Tibial artery (tissue), 4 donors: ENCODE data around the gene C1QTNF7.

ENCODE experiments used
- DNase-seq, 2 donors: peaks; one replicate each; pipeline ENCODE4 v3.0.0-alpha.2; 2019
- H3K27ac ChIP-seq, 2 donors: fragments of 200-600 bp; sonication (generic) in 1 of 2; 1 replicate in 1 of 2; 2 replicates in 1 of 2; pipeline ENCODE4 v1.5.1; 2018 to 2019; ENCODE audit warnings: mild to moderate bottlenecking in 1 of 2
- H3K27me3 ChIP-seq, 2 donors: fragments of 200-600 bp; sonication (generic) in 1 of 2; one replicate each; pipeline versions ENCODE4 v1.5.1 to v1.6.0; 2016 to 2019
- H3K36me3 ChIP-seq, 3 donors: fragments of 200-600 bp; sonication (generic) in 2 of 3; one replicate each; pipeline ENCODE4 v1.5.1; 2016 to 2019; ENCODE audit warnings: mild to moderate bottlenecking in 2 of 3
- H3K4me1 ChIP-seq, 4 donors: fragments of 200-600 bp; sonication (generic) in 2 of 4; 1 replicate in 3 of 4; 2 replicates in 1 of 4; pipeline ENCODE4 v1.5.1; 2016 to 2019
- H3K4me3 ChIP-seq, 2 donors: fragments of 200-600 bp; sonication (generic) in 1 of 2; 1 replicate in 1 of 2; 2 replicates in 1 of 2; pipeline ENCODE4 v1.5.1; 2018 to 2019; ENCODE audit warnings: mild to moderate bottlenecking in 2 of 2
- H3K9me3 ChIP-seq, 3 donors: fragments of 200-600 bp; sonication (generic) in 1 of 3; one replicate each; pipeline ENCODE4 v1.5.1; 2016 to 2019
- intact Hi-C: fragments of 100-400 bp; cut with DNase I; formaldehyde crosslinking; loops from one replicate; pipeline ENCODE4 v1.15.0; 2023; ENCODE audit warnings: low total_unique reads
- TF ChIP-seq, protein P1 (sequence below), 2 experiments: fragments of 200-600 bp in 1 of 2; fragments of 450-650 bp in 1 of 2; IDR thresholded peaks; one replicate each; pipeline ENCODE4 v1.5.1; 2017 to 2019; ENCODE audit warnings: antibody characterized with exemption in 2 of 2, mild to moderate bottlenecking in 1 of 2, moderate library complexity in 1 of 2

Gene C1QTNF7

DNA sequence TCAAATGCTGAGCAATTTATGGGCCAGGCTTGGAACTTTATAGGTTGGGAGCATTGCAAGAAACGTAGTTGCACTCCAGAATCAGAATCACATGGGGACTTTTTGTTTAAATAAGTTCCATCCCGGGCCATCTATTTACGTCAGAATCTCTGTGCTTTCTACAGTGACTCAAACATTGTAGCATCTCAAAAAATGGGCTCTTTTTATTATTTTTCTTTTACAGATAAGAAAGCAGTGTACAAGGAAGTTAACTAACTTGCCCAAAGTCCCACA lies 52.0 kb downstream of the C1QTNF7 start:
- Histone ChIP-seq H3K4me1 (peaks cover 0 to 25% (median 15%) of the 10 kb centered on the region in 4 donors), H3K27ac (peak overlapping the region; percentile 75 to 79), H3K4me3 (peak overlapping the region; percentile 55 to 56), H3K27me3 (no peaks in the 10 kb centered on the region), H3K36me3 (peaks cover 15 to 23% (median 18%) of the 10 kb centered on the region in 3 donors), H3K9me3 (no peaks in the 10 kb centered on the region)
- intact Hi-C loops, result loop anchor here (2.0 to 5.0 kb wide), 2 partner anchors 175 to 477 kb away; partner anchors contain the start of gene FBXL5
- DNase-seq, result no peak
- TF ChIP-seq, protein P1, sequence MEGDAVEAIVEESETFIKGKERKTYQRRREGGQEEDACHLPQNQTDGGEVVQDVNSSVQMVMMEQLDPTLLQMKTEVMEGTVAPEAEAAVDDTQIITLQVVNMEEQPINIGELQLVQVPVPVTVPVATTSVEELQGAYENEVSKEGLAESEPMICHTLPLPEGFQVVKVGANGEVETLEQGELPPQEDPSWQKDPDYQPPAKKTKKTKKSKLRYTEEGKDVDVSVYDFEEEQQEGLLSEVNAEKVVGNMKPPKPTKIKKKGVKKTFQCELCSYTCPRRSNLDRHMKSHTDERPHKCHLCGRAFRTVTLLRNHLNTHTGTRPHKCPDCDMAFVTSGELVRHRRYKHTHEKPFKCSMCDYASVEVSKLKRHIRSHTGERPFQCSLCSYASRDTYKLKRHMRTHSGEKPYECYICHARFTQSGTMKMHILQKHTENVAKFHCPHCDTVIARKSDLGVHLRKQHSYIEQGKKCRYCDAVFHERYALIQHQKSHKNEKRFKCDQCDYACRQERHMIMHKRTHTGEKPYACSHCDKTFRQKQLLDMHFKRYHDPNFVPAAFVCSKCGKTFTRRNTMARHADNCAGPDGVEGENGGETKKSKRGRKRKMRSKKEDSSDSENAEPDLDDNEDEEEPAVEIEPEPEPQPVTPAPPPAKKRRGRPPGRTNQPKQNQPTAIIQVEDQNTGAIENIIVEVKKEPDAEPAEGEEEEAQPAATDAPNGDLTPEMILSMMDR (IDR thresholded peaks at IDR 0.05), result no peak

DNA sequence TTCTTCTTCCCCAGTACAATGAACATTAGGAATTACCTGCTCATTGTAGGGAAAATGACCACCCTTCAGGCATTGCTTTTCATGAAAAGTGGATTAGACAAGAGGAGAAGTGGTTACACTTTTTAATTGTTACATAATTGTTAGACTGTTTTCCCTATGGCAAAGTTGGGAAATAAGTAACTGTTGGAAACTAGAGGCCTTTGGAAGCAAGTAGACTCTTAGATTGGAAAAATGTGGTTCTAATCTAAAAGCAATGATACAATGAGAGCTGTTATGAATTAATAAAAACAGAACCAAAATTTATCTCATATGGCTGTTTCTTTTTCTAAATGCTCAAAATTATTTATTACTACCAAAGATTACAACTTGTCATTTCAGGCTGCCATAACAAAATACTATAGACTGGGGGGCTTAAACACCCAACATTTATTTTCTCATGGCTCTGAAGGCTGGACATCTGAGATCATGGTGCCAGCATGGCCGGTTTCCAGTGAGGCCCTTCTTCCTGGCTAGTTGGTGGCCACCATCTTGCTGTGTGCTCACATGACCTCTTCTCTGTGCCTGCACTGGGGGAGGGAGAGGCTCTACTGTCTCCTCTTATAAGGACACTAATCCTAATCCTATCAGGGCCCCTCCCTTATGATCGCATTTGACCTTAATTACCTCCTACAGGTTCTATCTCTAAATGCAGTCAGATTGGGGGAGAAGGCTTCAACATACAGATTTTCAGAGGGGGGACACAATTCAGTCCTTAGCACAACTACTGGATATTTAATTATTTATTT lies 54.3 kb downstream of the C1QTNF7 start:
- H3K27me3 ChIP-seq, result no peaks in the 10 kb centered on the region
- no peak overlapping the region for H3K27ac ChIP-seq
- H3K36me3 ChIP-seq, result peaks cover 19 to 23% (median 20%) of the 10 kb centered on the region in 3 donors
- H3K4me1 ChIP-seq, result peaks cover 0 to 25% (median 15%) of the 10 kb centered on the region in 4 donors
- H3K9me3 ChIP-seq, result peaks cover 0 to 18% (median 0%) of the 10 kb centered on the region in 3 donors
- intact Hi-C loops, result no loop called here
- no peak overlapping the region for H3K4me3 ChIP-seq
- DNase-seq, result no peak
- TF ChIP-seq, protein P1 (IDR thresholded peaks at IDR 0.05), result no peak

DNA sequence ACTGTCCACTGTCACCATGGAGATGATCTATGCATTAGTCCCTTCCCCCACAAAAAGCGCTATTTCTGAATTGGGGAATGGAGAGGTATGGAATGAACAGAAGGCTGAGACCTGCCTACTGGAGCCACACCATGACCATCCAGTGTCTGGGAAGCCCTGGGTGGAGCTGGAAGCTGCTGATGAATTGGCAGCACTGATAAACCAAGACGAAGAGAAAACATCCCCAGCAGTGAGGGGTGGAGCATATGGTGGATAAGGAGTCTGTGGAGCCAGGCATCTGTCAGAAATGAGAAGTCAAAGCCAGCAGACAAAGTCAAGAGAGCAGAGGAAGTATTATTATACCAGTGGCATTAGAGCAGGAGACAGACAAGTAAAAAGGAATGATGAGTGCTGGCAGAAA lies 55.0 kb downstream of the C1QTNF7 start:
- TF ChIP-seq, protein P1 (IDR thresholded peaks at IDR 0.05), result no peak
- H3K4me1 ChIP-seq, result peaks cover 0 to 25% (median 15%) of the 10 kb centered on the region in 4 donors
- H3K4me3 ChIP-seq, result no peak overlapping the region
- no peaks in the 10 kb centered on the region for H3K27me3 ChIP-seq
- H3K27ac ChIP-seq, result no peak overlapping the region
- peaks cover 20 to 25% (median 23%) of the 10 kb centered on the region in 3 donors for H3K36me3 ChIP-seq
- intact Hi-C loops, result no loop called here
- H3K9me3 ChIP-seq, result peaks cover 0 to 23% (median 0%) of the 10 kb centered on the region in 3 donors
- DNase-seq, result no peak

DNA sequence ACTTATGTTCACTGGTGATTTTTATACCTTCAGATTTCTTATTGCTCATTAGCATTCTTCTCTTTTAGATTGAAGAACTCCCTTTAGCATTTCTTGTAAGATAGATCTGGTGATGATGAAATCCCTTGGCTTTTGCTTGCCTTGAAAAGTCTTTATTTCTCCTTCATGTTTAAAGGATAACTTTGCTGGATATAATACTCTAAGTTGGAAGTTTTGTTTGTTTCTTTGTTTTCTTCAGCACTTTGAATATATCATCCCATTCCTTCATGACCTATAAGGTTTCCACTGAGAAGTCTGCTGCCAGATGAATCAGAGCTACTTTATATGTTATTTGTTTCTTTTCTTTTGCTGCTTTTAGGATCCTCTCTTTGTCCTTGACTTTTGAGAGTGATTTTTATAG lies 60.3 kb downstream of the C1QTNF7 start:
- TF ChIP-seq, protein P1 (IDR thresholded peaks at IDR 0.05), result no peak
- H3K27ac ChIP-seq, result no peak overlapping the region
- DNase-seq, result no peak
- H3K9me3 ChIP-seq, result peaks cover 0 to 32% (median 0%) of the 10 kb centered on the region in 3 donors
- H3K27me3 ChIP-seq, result no peaks in the 10 kb centered on the region
- peaks cover 0 to 8% (median 0%) of the 10 kb centered on the region in 4 donors for H3K4me1 ChIP-seq
- intact Hi-C loops, result no loop called here
- H3K4me3 ChIP-seq, result no peak overlapping the region
- peaks cover 18 to 31% (median 25%) of the 10 kb centered on the region in 3 donors for H3K36me3 ChIP-seq

DNA sequence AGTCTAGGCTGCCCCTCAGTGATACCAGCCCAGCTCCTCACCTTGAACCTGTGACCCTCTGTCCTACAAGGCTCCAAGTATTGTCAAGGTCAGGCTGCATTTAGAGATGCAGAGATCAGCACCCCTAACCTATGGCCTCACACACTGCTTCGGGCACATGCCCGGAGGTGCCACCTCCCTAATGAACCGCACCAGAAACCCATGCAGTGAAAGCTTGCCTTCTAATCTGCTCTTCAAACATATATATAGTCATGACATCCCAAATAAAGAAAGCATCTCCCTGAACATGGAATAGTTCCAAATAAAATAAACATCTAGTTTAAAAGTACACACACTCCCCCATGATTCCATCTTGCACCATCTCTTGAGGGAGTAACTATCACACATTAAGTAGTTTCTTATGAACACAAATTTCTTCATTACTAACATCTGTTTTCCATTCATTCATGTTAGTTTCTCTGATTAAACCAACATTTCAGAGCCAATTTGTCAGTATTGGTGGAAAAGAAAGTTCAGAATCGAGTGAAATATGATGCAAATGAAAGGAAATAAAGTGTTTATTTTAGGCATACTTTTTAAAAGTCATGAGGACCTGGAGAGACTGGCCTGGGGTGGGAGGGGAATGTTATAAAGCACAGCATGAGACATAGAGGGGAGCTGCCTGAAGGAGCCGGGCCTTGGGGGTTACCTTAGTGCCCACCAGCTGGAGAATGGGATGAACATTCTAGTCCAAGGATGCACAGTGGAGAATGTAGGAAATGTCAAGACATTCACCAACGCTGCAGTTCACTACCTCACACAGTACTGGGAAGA lies 61.0 kb downstream of the C1QTNF7 start:
- DNase-seq, result no peak
- Histone ChIP-seq H3K4me1 (peaks cover 0 to 7% (median 2%) of the 10 kb centered on the region in 4 donors), H3K9me3 (peaks cover 0 to 32% (median 0%) of the 10 kb centered on the region in 3 donors), H3K27ac (peak overlapping the region in 1 of 2 donors; percentile 2), H3K27me3 (no peaks in the 10 kb centered on the region), H3K4me3 (no peak overlapping the region), H3K36me3 (peaks cover 18 to 31% (median 24%) of the 10 kb centered on the region in 3 donors)
- TF ChIP-seq, protein P1 (IDR thresholded peaks at IDR 0.05), result no peak
- intact Hi-C loops, result no loop called here
